ENCODE measurements around the gene FITM2. TPM values are rescaled to one million over a fixed set of nuclear protein-coding genes. Genes with fewer than 3 reads are reported as not detected.
"Not testable (repeated sequence)": the region's sequence is repeated elsewhere in the genome, so short reads cannot be mapped to it uniquely, and the experiment has no call there.

The FITM2 gene
- total and polyA plus RNA-seq, 5 experiments from 2014 or later = 0.72 to 8.1 (median 2.4) TPM

DNA sequence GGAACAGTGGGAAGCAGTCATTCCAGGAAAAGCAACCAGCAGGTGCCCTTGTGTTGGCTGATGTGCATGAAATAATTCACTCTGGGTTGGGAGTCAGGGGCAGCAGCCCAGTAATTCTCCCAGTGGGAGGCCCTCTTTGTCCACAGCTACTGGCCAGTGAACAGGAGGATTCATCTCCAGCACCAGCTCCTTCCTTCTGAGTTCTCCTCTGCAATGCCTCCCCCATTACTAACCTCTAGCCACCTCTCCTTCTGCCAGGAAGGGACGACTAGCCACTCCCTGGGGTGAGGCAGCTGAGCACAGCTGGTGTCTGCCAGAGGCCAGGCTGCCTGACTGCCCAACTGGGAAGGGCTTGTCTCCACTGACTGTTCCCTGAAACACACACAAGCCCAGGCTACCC is 13.3 kb upstream of the FITM2 start:
- Mint-ChIP-seq H3K36me3 (no peaks in the 10 kb centered on the region), H3K27ac (peak overlapping the region in 1 of 10 donors; percentile 46), H3K27me3 (peaks cover 0 to 10% (median 0%) of the 10 kb centered on the region in 5 donors), H3K4me3 (no peak overlapping the region), H3K9me3 (no peaks in the 10 kb centered on the region), H3K4me1 (peaks cover 0 to 6% (median 5%) of the 10 kb centered on the region in 4 donors)
- DNase-seq (no peak), ATAC-seq (no peak)
- POLR2A ChIA-PET = no interaction called here

GRCh38 chr20:44319839-44320422 is 8.9 kb upstream of the FITM2 start:
- ATAC-seq = no peak
- Mint-ChIP-seq H3K36me3 (no peaks in the 10 kb centered on the region), H3K9me3 (no peaks in the 10 kb centered on the region), H3K4me3 (no peak overlapping the region), H3K27ac (no peak overlapping the region), H3K27me3 (peaks cover 0 to 5% (median 2%) of the 10 kb centered on the region in 5 donors), H3K4me1 (no peaks in the 10 kb centered on the region)
- DNase-seq = no peak
- POLR2A ChIA-PET = no interaction called here

GRCh38 chr20:44314870-44315269 is 3.9 kb upstream of the FITM2 start:
- H3K4me3 Mint-ChIP-seq = no peak overlapping the region
- no peak for DNase-seq
- POLR2A ChIA-PET = interaction anchor here (0.6 to 7.2 kb wide), 2 partner anchors 82 to 99 kb away, joined by 3 to 145 read pairs; no protein-coding TSS in a partner anchor
- peaks cover 0 to 2% (median 0%) of the 10 kb centered on the region in 3 donors for H3K36me3 Mint-ChIP-seq
- no peaks in the 10 kb centered on the region for H3K9me3 Mint-ChIP-seq
- peaks cover 0 to 8% (median 0%) of the 10 kb centered on the region in 5 donors for H3K27me3 Mint-ChIP-seq
- H3K27ac Mint-ChIP-seq = no peak overlapping the region
- H3K4me1 Mint-ChIP-seq = peaks cover 10 to 15% (median 14%) of the 10 kb centered on the region in 4 donors
- no peak for ATAC-seq

- peaks cover 0 to 4% (median 0%) of the 10 kb centered on the region in 5 donors for H3K27me3 Mint-ChIP-seq
- no peak for ATAC-seq
- H3K9me3 Mint-ChIP-seq = no peaks in the 10 kb centered on the region
- DNase-seq = peak in 3 of 10 donors; percentile 1 to 4 (median 1)
- peaks cover 0 to 13% (median 7%) of the 10 kb centered on the region in 3 donors for H3K36me3 Mint-ChIP-seq
- POLR2A ChIA-PET = interaction anchor here (1.0 to 7.2 kb wide), 5 partner anchors 13 to 852 kb away, joined by 3 to 145 read pairs (median 7); partner anchors contain the start of genes OSER1 and SRSF6
- peak overlapping the region; percentile 87 to 98 (median 94) for H3K4me3 Mint-ChIP-seq
- H3K4me1 Mint-ChIP-seq = peaks cover 25 to 38% (median 29%) of the 10 kb centered on the region in 4 donors
- peak overlapping the region; percentile 86 to 99 (median 94) for H3K27ac Mint-ChIP-seq
Observed at GRCh38 chr20:44309763-44310663, 989 bp downstream of the FITM2 start.

- Mint-ChIP-seq H3K4me1 (peaks cover 31 to 53% (median 35%) of the 10 kb centered on the region in 4 donors), H3K36me3 (peaks cover 0 to 20% (median 10%) of the 10 kb centered on the region in 3 donors), H3K27me3 (peaks cover 0 to 4% (median 0%) of the 10 kb centered on the region in 5 donors), H3K27ac (peak overlapping the region in 2 of 10 donors; percentile 14 to 86), H3K4me3 (peak overlapping the region in 1 of 10 donors; percentile 66), H3K9me3 (no peaks in the 10 kb centered on the region)
- ATAC-seq = no peak
- no peak for DNase-seq
- POLR2A ChIA-PET = no interaction called here
Observed at GRCh38 chr20:44306927-44307326, 4.1 kb downstream of the FITM2 start.

- POLR2A ChIA-PET = no interaction called here
- H3K27me3 Mint-ChIP-seq = no peaks in the 10 kb centered on the region
Observed at GRCh38 chr20:44304383-44304782, 6.6 kb downstream of the FITM2 start.

GRCh38 chr20:44302736-44303135 is 8.3 kb downstream of the FITM2 start:
- Mint-ChIP-seq H3K27me3 (no peaks in the 10 kb centered on the region), H3K27ac (no peak overlapping the region), H3K9me3 (no peaks in the 10 kb centered on the region), H3K4me1 (peaks cover 7 to 40% (median 22%) of the 10 kb centered on the region in 4 donors), H3K36me3 (peaks cover 0 to 25% (median 11%) of the 10 kb centered on the region in 3 donors), H3K4me3 (no peak overlapping the region)
- ATAC-seq = no peak
- POLR2A ChIA-PET = no interaction called here
- DNase-seq = no peak

More at GRCh38 chr20:44304383-44304782, 6.6 kb downstream of the FITM2 start:
- Mint-ChIP-seq H3K4me3 (no peak overlapping the region), H3K27ac (peak overlapping the region in 1 of 10 donors; percentile 70), H3K36me3 (peaks cover 0 to 25% (median 11%) of the 10 kb centered on the region in 3 donors), H3K4me1 (peaks cover 15 to 43% (median 23%) of the 10 kb centered on the region in 4 donors), H3K9me3 (no peaks in the 10 kb centered on the region)
- ATAC-seq (no peak), DNase-seq (no peak)

GRCh38 chr20:44302026-44302669 is 8.9 kb downstream of the FITM2 start:
- Mint-ChIP-seq H3K36me3 (peaks cover 0 to 25% (median 11%) of the 10 kb centered on the region in 3 donors), H3K4me3 (no peak overlapping the region), H3K9me3 (no peaks in the 10 kb centered on the region), H3K4me1 (peaks cover 6 to 40% (median 22%) of the 10 kb centered on the region in 4 donors), H3K27ac (peak overlapping the region in 1 of 10 donors; percentile 59), H3K27me3 (no peaks in the 10 kb centered on the region)
- no peak for ATAC-seq
- DNase-seq = no peak
- POLR2A ChIA-PET = no interaction called here

GRCh38 chr20:44301285-44301684 is 9.7 kb downstream of the FITM2 start:
- DNase-seq (no peak), ATAC-seq (no peak)
- no peak overlapping the region for H3K27ac Mint-ChIP-seq
- peaks cover 0 to 18% (median 9%) of the 10 kb centered on the region in 3 donors for H3K36me3 Mint-ChIP-seq
- POLR2A ChIA-PET = interaction anchor here (0.6 to 1.0 kb wide), 2 partner anchors 52 to 83 kb away, joined by 3 to 4 read pairs; no protein-coding TSS in a partner anchor
- no peak overlapping the region for H3K4me3 Mint-ChIP-seq
- no peaks in the 10 kb centered on the region for H3K27me3 Mint-ChIP-seq
- peaks cover 2 to 35% (median 16%) of the 10 kb centered on the region in 4 donors for H3K4me1 Mint-ChIP-seq
- no peaks in the 10 kb centered on the region for H3K9me3 Mint-ChIP-seq

DNA sequence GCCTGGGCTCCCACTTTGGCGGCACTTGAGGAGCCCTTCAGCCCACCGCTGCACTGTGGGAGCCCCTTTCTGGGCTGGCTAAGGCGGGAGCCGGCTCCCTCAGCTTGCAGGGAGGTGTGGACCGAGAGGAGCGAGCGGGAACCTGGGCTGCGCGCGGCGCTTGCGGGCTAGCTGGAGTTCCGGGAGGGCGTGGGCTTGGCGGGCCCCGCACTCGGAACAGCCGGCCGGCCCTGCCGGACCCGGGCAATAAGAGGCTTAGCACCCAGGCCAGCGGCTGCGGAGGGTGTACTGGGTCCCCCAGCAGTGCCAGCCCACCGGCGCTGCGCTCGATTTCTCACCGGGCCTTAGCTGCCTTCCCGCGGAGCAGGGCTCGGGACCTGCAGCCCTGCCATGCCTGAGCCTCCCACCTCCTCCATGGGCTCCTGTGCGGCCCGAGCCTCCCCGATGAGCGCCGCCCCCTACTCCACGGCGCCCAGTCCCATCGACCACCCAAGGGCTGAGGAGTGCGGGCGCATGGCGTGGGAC is 11.9 kb downstream of the FITM2 start:
- ATAC-seq, POLR2A ChIA-PET: not testable (repeated sequence)

DNA sequence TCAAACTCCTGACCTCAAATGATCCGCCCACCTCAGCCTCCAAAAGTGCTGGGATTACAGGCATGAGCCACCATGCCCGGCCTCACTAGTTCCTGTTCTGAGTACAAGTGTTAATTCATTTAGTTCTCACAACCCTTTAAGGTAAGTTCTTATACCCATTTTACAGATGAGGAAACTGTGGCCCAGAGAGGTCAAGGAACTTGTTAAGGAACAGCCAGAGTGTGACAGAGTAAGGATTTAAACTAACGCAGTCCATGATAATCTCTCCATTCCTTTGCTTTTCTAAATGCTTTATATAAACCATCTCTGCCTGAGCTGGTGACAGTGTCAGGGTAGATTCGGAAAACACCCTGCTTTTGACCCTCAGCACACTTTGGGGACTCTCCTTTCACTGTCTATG is 13.3 kb downstream of the FITM2 start:
- ATAC-seq (no peak), DNase-seq (no peak)
- no peak overlapping the region for H3K4me3 Mint-ChIP-seq
- POLR2A ChIA-PET = no interaction called here
- H3K27me3 Mint-ChIP-seq = no peaks in the 10 kb centered on the region
- peaks cover 0 to 5% (median 5%) of the 10 kb centered on the region in 3 donors for H3K36me3 Mint-ChIP-seq
- no peaks in the 10 kb centered on the region for H3K9me3 Mint-ChIP-seq
- H3K27ac Mint-ChIP-seq = peak overlapping the region in 2 of 10 donors; percentile 25 to 46
- H3K4me1 Mint-ChIP-seq = peaks cover 2 to 22% (median 13%) of the 10 kb centered on the region in 4 donors

More for the DNA sequence above, 11.9 kb downstream of the FITM2 start:
- peaks cover 2 to 31% (median 15%) of the 10 kb centered on the region in 4 donors for H3K4me1 Mint-ChIP-seq
- H3K9me3 Mint-ChIP-seq, DNase-seq, H3K27ac Mint-ChIP-seq, H3K4me3 Mint-ChIP-seq, H3K27me3 Mint-ChIP-seq, H3K36me3 Mint-ChIP-seq: not testable (repeated sequence)

- H3K27me3 Mint-ChIP-seq = no peaks in the 10 kb centered on the region
- no peak for ATAC-seq
- no peaks in the 10 kb centered on the region for H3K9me3 Mint-ChIP-seq
- H3K4me1 Mint-ChIP-seq = peaks cover 2 to 22% (median 13%) of the 10 kb centered on the region in 4 donors
- H3K36me3 Mint-ChIP-seq = peaks cover 0 to 15% (median under 1%) of the 10 kb centered on the region in 3 donors
- DNase-seq = no peak
- H3K27ac Mint-ChIP-seq = peak overlapping the region in 3 of 10 donors; percentile 15 to 84 (median 36)
- POLR2A ChIA-PET = no interaction called here
- no peak overlapping the region for H3K4me3 Mint-ChIP-seq
Observed at GRCh38 chr20:44296011-44296410, 15.0 kb downstream of the FITM2 start.
